UCSD-AML1 (cell line): ENCODE data around the gene COA4.

Experiments
- DNase-seq: peaks from one replicate; lab custom pipeline; 2025; ENCODE audit not compliant: unreplicated experiment; lab: John Stamatoyannopoulos, UW

The COA4 gene

GRCh38 chr11:73866095-73866579, 10.5 kb downstream of the COA4 start:
- DNase-seq, result no peak

- DNase-seq, result no peak
These were observed 13.7 kb downstream of the COA4 start for GRCh38 chr11:73862986-73863385.

- no peak for DNase-seq
These were observed 16.4 kb downstream of the COA4 start for GRCh38 chr11:73860202-73860601.

GRCh38 chr11:73859671-73860070, 17.0 kb downstream of the COA4 start:
- no peak for DNase-seq

- DNase-seq, result no peak
These were observed 20.5 kb downstream of the COA4 start for GRCh38 chr11:73856031-73856567.

- DNase-seq, result no peak
These were observed 22.0 kb downstream of the COA4 start for GRCh38 chr11:73854680-73855079.

- DNase-seq, result no peak
These were observed 24.6 kb downstream of the COA4 start for GRCh38 chr11:73852049-73852448.

- no peak for DNase-seq
These were observed 25.4 kb downstream of the COA4 start for GRCh38 chr11:73851046-73851764.

GRCh38 chr11:73839123-73839457, 37.6 kb downstream of the COA4 start:
- no peak for DNase-seq

GRCh38 chr11:73838443-73839122, 38.1 kb downstream of the COA4 start:
- no peak for DNase-seq

- no peak for DNase-seq
These were observed 43.6 kb downstream of the COA4 start for GRCh38 chr11:73833067-73833466.

- DNase-seq, result no peak
These were observed 46.4 kb downstream of the COA4 start for GRCh38 chr11:73830261-73830660.
